ENCODE data around the gene HMCES.
"Not testable (repeated sequence)": the region's sequence is repeated elsewhere in the genome, so short reads cannot be mapped to it uniquely, and the experiment has no call there.

Gene HMCES

GRCh38 chr3:129257609-129258008 is 21.1 kb upstream of the HMCES start:
- DNase-seq (ENCODE audit: low read depth, low spot score), result no peak

GRCh38 chr3:129259612-129260477 is 18.8 kb upstream of the HMCES start:
- no peak for DNase-seq (ENCODE audit: low read depth, low spot score)

- no peak for DNase-seq (ENCODE audit: low read depth, low spot score)
Measured at GRCh38 chr3:129260606-129261005, 18.1 kb upstream of the HMCES start.

- DNase-seq (ENCODE audit: low read depth, low spot score), result no peak
Measured at GRCh38 chr3:129261894-129262293, 16.8 kb upstream of the HMCES start.

- no peak for DNase-seq (ENCODE audit: low read depth, low spot score)
Measured at GRCh38 chr3:129263161-129263910, 15.3 kb upstream of the HMCES start.

- DNase-seq (ENCODE audit: low read depth, low spot score), result not testable (repeated sequence)
Measured at GRCh38 chr3:129264994-129265393, 13.7 kb upstream of the HMCES start.

- DNase-seq (ENCODE audit: low read depth, low spot score), result no peak
Measured at GRCh38 chr3:129266651-129267050, 12.0 kb upstream of the HMCES start.

- no peak for DNase-seq (ENCODE audit: low read depth, low spot score)
Measured at GRCh38 chr3:129268396-129268795, 10.3 kb upstream of the HMCES start.

GRCh38 chr3:129271674-129272073 is 7.0 kb upstream of the HMCES start:
- DNase-seq (ENCODE audit: low read depth, low spot score), result no peak

GRCh38 chr3:129276385-129276784 is 2.3 kb upstream of the HMCES start:
- no peak for DNase-seq (ENCODE audit: low read depth, low spot score)

- DNase-seq (ENCODE audit: low read depth, low spot score), result no peak
Measured at GRCh38 chr3:129277829-129278271, 820 bp upstream of the HMCES start.

GRCh38 chr3:129278966-129279906 is 566 bp downstream of the HMCES start:
- DNase-seq (ENCODE audit: low read depth, low spot score), result peak; percentile 21

- DNase-seq (ENCODE audit: low read depth, low spot score), result no peak
Measured at GRCh38 chr3:129280183-129280582, 1.5 kb downstream of the HMCES start.

GRCh38 chr3:129281726-129282125 is 3.1 kb downstream of the HMCES start:
- no peak for DNase-seq (ENCODE audit: low read depth, low spot score)

GRCh38 chr3:129282727-129283327 is 4.2 kb downstream of the HMCES start:
- DNase-seq (ENCODE audit: low read depth, low spot score), result no peak

- no peak for DNase-seq (ENCODE audit: low read depth, low spot score)
Measured at GRCh38 chr3:129286081-129286480, 7.4 kb downstream of the HMCES start.

GRCh38 chr3:129288446-129288845 is 9.8 kb downstream of the HMCES start:
- DNase-seq (ENCODE audit: low read depth, low spot score), result no peak

- no peak for DNase-seq (ENCODE audit: low read depth, low spot score)
Measured at GRCh38 chr3:129289201-129289921, 10.7 kb downstream of the HMCES start.

- DNase-seq (ENCODE audit: low read depth, low spot score), result no peak
Measured at GRCh38 chr3:129291236-129291886, 12.7 kb downstream of the HMCES start.

GRCh38 chr3:129295286-129295685 is 16.6 kb downstream of the HMCES start:
- DNase-seq (ENCODE audit: low read depth, low spot score), result no peak

All from activated naive CD8-positive, alpha-beta T cell treated with anti-CD3 and anti-CD28 coated beads, Interleukin-2, amount 50 U/mL, for 16 hours (primary cell).